Measurements from ENCODE around the gene TMEM179. TPM values are rescaled to one million over a fixed set of nuclear protein-coding genes. Genes with fewer than 3 reads are reported as not detected.

The TMEM179 gene
- total and polyA plus RNA-seq, 10 of the 15 experiments (the other 5 are each of a cell fraction or from before 2014, with no cell fraction given), result not detected

- H3K27ac ChIP-seq (ENCODE audit: control insufficient read depth, insufficient read depth), result no peak overlapping the region
- H2AFZ ChIP-seq (ENCODE audit: control insufficient read depth, low read depth, low read length), result no peak overlapping the region
- POLR2A ChIA-PET, result no interaction called here
- no peaks in the 10 kb centered on the region; a peak in 2 of 4 replicates for H3K27me3 ChIP-seq (replicated peaks in 1 of 2; ENCODE audit: control insufficient read depth in 2 of 2, insufficient read depth in 2 of 2, low read length in 1 of 2)
- H3K9ac ChIP-seq (ENCODE audit: control insufficient read depth, insufficient read depth, low read length), result no peak overlapping the region
- SMC1A ChIA-PET (ENCODE audit: uncharacterized antibody, unreplicated experiment), result no interaction called here
- TF ChIP-seq ZNF274 (IDR thresholded peaks at IDR 0.05; ENCODE audit: insufficient read depth, insufficient read length) (no peak), HDAC6 (IDR thresholded peaks at IDR 0.05; ENCODE audit: unreplicated experiment) (no peak), RCOR1 (conservative IDR thresholded peaks at IDR 0.05; ENCODE audit: low read depth, low read length) (no peak), ZNF207 (IDR thresholded peaks at IDR 0.05; ENCODE audit: borderline replicate concordance) (no peak), ETV6 (conservative IDR thresholded peaks at IDR 0.05 in 1 of 2, IDR thresholded peaks at IDR 0.05 in 1 of 2; ENCODE audit: borderline replicate concordance in 1 of 2, low read depth in 1 of 2) (no peak), ZSCAN29 (IDR thresholded peaks at IDR 0.05) (no peak)
- TF ChIP-seq, protein P1, sequence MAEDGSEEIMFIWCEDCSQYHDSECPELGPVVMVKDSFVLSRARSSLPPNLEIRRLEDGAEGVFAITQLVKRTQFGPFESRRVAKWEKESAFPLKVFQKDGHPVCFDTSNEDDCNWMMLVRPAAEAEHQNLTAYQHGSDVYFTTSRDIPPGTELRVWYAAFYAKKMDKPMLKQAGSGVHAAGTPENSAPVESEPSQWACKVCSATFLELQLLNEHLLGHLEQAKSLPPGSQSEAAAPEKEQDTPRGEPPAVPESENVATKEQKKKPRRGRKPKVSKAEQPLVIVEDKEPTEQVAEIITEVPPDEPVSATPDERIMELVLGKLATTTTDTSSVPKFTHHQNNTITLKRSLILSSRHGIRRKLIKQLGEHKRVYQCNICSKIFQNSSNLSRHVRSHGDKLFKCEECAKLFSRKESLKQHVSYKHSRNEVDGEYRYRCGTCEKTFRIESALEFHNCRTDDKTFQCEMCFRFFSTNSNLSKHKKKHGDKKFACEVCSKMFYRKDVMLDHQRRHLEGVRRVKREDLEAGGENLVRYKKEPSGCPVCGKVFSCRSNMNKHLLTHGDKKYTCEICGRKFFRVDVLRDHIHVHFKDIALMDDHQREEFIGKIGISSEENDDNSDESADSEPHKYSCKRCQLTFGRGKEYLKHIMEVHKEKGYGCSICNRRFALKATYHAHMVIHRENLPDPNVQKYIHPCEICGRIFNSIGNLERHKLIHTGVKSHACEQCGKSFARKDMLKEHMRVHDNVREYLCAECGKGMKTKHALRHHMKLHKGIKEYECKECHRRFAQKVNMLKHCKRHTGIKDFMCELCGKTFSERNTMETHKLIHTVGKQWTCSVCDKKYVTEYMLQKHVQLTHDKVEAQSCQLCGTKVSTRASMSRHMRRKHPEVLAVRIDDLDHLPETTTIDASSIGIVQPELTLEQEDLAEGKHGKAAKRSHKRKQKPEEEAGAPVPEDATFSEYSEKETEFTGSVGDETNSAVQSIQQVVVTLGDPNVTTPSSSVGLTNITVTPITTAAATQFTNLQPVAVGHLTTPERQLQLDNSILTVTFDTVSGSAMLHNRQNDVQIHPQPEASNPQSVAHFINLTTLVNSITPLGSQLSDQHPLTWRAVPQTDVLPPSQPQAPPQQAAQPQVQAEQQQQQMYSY (CRISPR knock-in tag; IDR thresholded peaks at IDR 0.05), result no peak
- no peaks in the 10 kb centered on the region for H3K79me2 ChIP-seq (ENCODE audit: control insufficient read depth, insufficient read depth, low read length)
- BruUV-seq (replicated peaks), result no TSS peak
- FAIRE-seq, result no peak
- no peak for DNase-seq (ENCODE audit: low read depth, low spot score)
- intact Hi-C loops (cut with micrococcal nuclease; ENCODE audit: unreplicated experiment), result no loop called here
- in situ Hi-C loops (cut with MboI), result no loop called here
- ATAC-seq, result no peak
- no peaks in the 10 kb centered on the region for H4K20me1 ChIP-seq (ENCODE audit: control insufficient read depth, insufficient read depth)
- RAD21 ChIA-PET (ENCODE audit: unreplicated experiment), result no interaction called here
- H3K36me3 ChIP-seq (ENCODE audit: control insufficient read depth in 2 of 2, insufficient read depth in 2 of 2, low read length in 1 of 2), result no peaks in the 10 kb centered on the region
- no peaks in the 10 kb centered on the region for H3K9me3 ChIP-seq (replicated peaks; ENCODE audit: control insufficient read depth, insufficient read depth, low read length)
- CTCF ChIA-PET, result no interaction called here
- H3K4me3 ChIP-seq, result no peak overlapping the region
- H3K4me2 ChIP-seq (ENCODE audit: control insufficient read depth, insufficient read depth), result no peak overlapping the region
- no peaks in the 10 kb centered on the region for H3K4me1 ChIP-seq (ENCODE audit: control insufficient read depth, insufficient read depth, low read length)
- WGBS (ENCODE audit: insufficient coverage, insufficient replicate concordance, low lambda C conversion rate, missing lambda C conversion rate), result 4% methylated on average over 8 of the region's 8 CpGs
Measured at GRCh38 chr14:104592785-104593184, 11.8 kb downstream of the TMEM179 start.
